ENCODE results near the gene ARHGAP9.
A peak's percentile ranks its signal among the peaks of the same experiment; 100 is the strongest.

The ARHGAP9 gene

DNA sequence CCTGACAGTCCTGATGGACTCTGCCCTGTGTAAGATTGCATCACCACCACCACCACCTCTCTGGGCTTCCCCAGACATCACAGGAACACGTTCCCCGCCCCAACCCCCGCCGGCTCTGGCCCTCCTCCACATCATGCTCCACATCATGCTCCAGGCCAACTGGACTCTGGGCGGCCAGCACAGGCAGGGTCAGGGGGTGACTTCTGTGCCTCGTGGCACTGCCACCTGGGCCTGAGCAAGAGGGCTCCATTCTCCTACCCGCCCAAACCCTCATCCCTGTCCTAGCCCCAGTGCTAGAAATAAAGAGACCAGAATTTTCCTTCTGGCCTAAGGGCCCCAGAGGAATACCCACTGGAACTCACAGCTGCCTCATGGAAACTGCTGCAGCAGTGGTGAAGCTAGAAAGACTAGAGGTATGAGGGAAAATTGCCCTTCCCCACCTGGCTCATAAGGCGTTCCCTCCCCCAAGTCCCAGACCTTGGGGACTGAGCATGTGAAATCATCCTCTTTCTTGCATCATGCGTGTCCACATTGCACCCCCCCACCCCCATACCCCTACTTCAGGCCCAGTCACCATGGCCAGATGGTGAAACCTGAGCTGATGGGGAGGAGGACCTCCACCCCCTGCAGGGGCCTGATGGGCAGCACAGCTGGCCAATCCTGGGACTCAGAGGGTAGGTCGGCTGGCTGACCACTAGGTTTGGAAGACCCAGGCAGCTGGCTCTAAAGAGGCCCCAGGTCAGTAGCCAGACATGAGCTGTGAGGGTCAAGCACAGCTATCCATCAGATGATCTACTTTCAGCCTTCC is 24.9 kb downstream of the ARHGAP9 start, which contains the start of gene INHBE:
Gene INHBE, plus strand, starts transcription at position 742 of the 808 bp plus-strand sequence. CDS start 230 bp downstream, outside the sequence.
- no peak for DNase-seq
- Histone ChIP-seq H2AFZ (ENCODE audit: low read length) (peak within 1 kb of the TSS; percentile 82), H3K9me2 (replicated peaks; ENCODE audit: insufficient read depth, low read length) (no peaks in the 10 kb centered on the region)

GRCh38 chr12:57454213-57454565 is 25.5 kb downstream of the ARHGAP9 start:
- H3K36me3 ChIP-seq (replicated peaks; ENCODE audit: insufficient read depth, low read length) = no peaks in the 10 kb centered on the region
- H3K27ac ChIP-seq (ENCODE audit: low read length) = no peak overlapping the region
- H3K9me3 ChIP-seq (replicated peaks; ENCODE audit: insufficient read depth, low read length) = no peaks in the 10 kb centered on the region
- H3K9ac ChIP-seq (ENCODE audit: low read length) = no peak overlapping the region
- TF ChIP-seq EZH2 (optimal IDR thresholded peaks at IDR 0.05; ENCODE audit: low read depth, low read length) (no peak), CTCF (IDR thresholded peaks at IDR 0.05; ENCODE audit: low read length) (no peak), EZH2phosphoT487 (IDR thresholded peaks at IDR 0.05; ENCODE audit: low read length) (no peak)
- H3F3A ChIP-seq (ENCODE audit: insufficient read depth, low read length) = no peaks in the 10 kb centered on the region
- no peak overlapping the region for H2AFZ ChIP-seq (ENCODE audit: low read length)
- H4K20me1 ChIP-seq (ENCODE audit: insufficient read depth, low read length) = no peaks in the 10 kb centered on the region
- no peaks in the 10 kb centered on the region for H3K9me2 ChIP-seq (replicated peaks; ENCODE audit: insufficient read depth, low read length)
- no peaks in the 10 kb centered on the region for H3K27me3 ChIP-seq (replicated peaks; ENCODE audit: insufficient read depth, low read length)
- H3K4me3 ChIP-seq (ENCODE audit: low read length) = no peak overlapping the region
- no peak for DNase-seq
- H3K4me1 ChIP-seq (ENCODE audit: low read length) = peaks cover 12% of the 10 kb centered on the region
- H3K4me2 ChIP-seq (ENCODE audit: low read depth, low read length) = no peak overlapping the region
- no peaks in the 10 kb centered on the region for H3K79me2 ChIP-seq (ENCODE audit: low read length)

More for the DNA sequence above, 24.9 kb downstream of the ARHGAP9 start, which contains the start of gene INHBE:
- no peak for TF ChIP-seq CTCF (IDR thresholded peaks at IDR 0.05; ENCODE audit: low read length)
- no peak for TF ChIP-seq EZH2phosphoT487 (IDR thresholded peaks at IDR 0.05; ENCODE audit: low read length)
- TF ChIP-seq EZH2 (optimal IDR thresholded peaks at IDR 0.05; ENCODE audit: low read depth, low read length) = no peak
- peak within 1 kb of the TSS; percentile 18; the same call in 1 of the 2 replicates for H3K9ac ChIP-seq (ENCODE audit: low read length)
- H3K79me2 ChIP-seq (ENCODE audit: low read length) = no peaks in the 10 kb centered on the region
- H3K36me3 ChIP-seq (replicated peaks; ENCODE audit: insufficient read depth, low read length) = no peaks in the 10 kb centered on the region
- H3K27me3 ChIP-seq (replicated peaks; ENCODE audit: insufficient read depth, low read length) = no peaks in the 10 kb centered on the region
- peak within 1 kb of the TSS; percentile 62 for H3K4me3 ChIP-seq (ENCODE audit: low read length)
- H3K9me3 ChIP-seq (replicated peaks; ENCODE audit: insufficient read depth, low read length) = no peaks in the 10 kb centered on the region
- no peak within 1 kb of the TSS; the same call in 1 of the 2 replicates for H3K27ac ChIP-seq (ENCODE audit: low read length)
- H3K4me2 ChIP-seq (ENCODE audit: low read depth, low read length) = peak within 1 kb of the TSS; percentile 93
- peaks cover 12% of the 10 kb centered on the region for H3K4me1 ChIP-seq (ENCODE audit: low read length)
- H4K20me1 ChIP-seq (ENCODE audit: insufficient read depth, low read length) = no peaks in the 10 kb centered on the region
- H3F3A ChIP-seq (ENCODE audit: insufficient read depth, low read length) = no peaks in the 10 kb centered on the region

GRCh38 chr12:57452937-57453509 is 26.6 kb downstream of the ARHGAP9 start:
- Histone ChIP-seq H3K27me3 (replicated peaks; ENCODE audit: insufficient read depth, low read length) (no peaks in the 10 kb centered on the region), H2AFZ (ENCODE audit: low read length) (no peak overlapping the region), H3K9me3 (replicated peaks; ENCODE audit: insufficient read depth, low read length) (no peaks in the 10 kb centered on the region), H3K4me3 (ENCODE audit: low read length) (no peak overlapping the region), H4K20me1 (ENCODE audit: insufficient read depth, low read length) (no peaks in the 10 kb centered on the region), H3K4me2 (ENCODE audit: low read depth, low read length) (no peak overlapping the region), H3K36me3 (replicated peaks; ENCODE audit: insufficient read depth, low read length) (no peaks in the 10 kb centered on the region), H3F3A (ENCODE audit: insufficient read depth, low read length) (no peaks in the 10 kb centered on the region), H3K9me2 (replicated peaks; ENCODE audit: insufficient read depth, low read length) (no peaks in the 10 kb centered on the region), H3K9ac (ENCODE audit: low read length) (no peak overlapping the region), H3K4me1 (ENCODE audit: low read length) (peaks cover 12% of the 10 kb centered on the region), H3K79me2 (ENCODE audit: low read length) (no peaks in the 10 kb centered on the region), H3K27ac (ENCODE audit: low read length) (no peak overlapping the region)
- TF ChIP-seq EZH2 (optimal IDR thresholded peaks at IDR 0.05; ENCODE audit: low read depth, low read length) (no peak), CTCF (IDR thresholded peaks at IDR 0.05; ENCODE audit: low read length) (peak; percentile 92), EZH2phosphoT487 (IDR thresholded peaks at IDR 0.05; ENCODE audit: low read length) (no peak)
- DNase-seq = peak; percentile 56

All from MM.1S (cell line).